Activated CD4-positive, alpha-beta T cell treated with anti-CD3 and anti-CD28 coated beads, Interleukin-2, amount 50 U/mL, for 4 hours (primary cell): ENCODE results near the gene VPS50.
"Not testable (repeated sequence)": the region's sequence is repeated elsewhere in the genome, so short reads cannot be mapped to it uniquely, and the experiment has no call there.

Source experiments
- DNase-seq, 2 experiments: peaks; one replicate each; pipeline ENCODE4 v3.0.0-alpha.2; 2020

The VPS50 gene

GRCh38 chr7:93239824-93240223 lies 7.7 kb downstream of the VPS50 start:
- no peak for DNase-seq

- DNase-seq, result no peak
These were observed 9.9 kb downstream of the VPS50 start for GRCh38 chr7:93242106-93242505.

GRCh38 chr7:93245525-93246432 lies 13.6 kb downstream of the VPS50 start:
- DNase-seq, result no peak

GRCh38 chr7:93249491-93250148 lies 17.5 kb downstream of the VPS50 start:
- no peak for DNase-seq

GRCh38 chr7:93258661-93259060 lies 26.5 kb downstream of the VPS50 start:
- DNase-seq, result no peak

GRCh38 chr7:93262535-93262934 lies 30.4 kb downstream of the VPS50 start:
- no peak for DNase-seq

GRCh38 chr7:93265220-93265619 lies 33.1 kb downstream of the VPS50 start:
- no peak for DNase-seq

- DNase-seq, result no peak
These were observed 47.4 kb downstream of the VPS50 start for GRCh38 chr7:93279541-93279940.

- no peak for DNase-seq
These were observed 52.7 kb downstream of the VPS50 start for GRCh38 chr7:93284908-93285307.

GRCh38 chr7:93293229-93293628 lies 61.1 kb downstream of the VPS50 start:
- no peak for DNase-seq

- no peak for DNase-seq
These were observed 66.0 kb downstream of the VPS50 start for GRCh38 chr7:93298206-93298605.

- DNase-seq, result no peak
These were observed 66.5 kb downstream of the VPS50 start for GRCh38 chr7:93298671-93299070.

GRCh38 chr7:93301736-93302135 lies 69.6 kb downstream of the VPS50 start:
- no peak for DNase-seq

GRCh38 chr7:93307131-93307660 lies 75.0 kb downstream of the VPS50 start:
- DNase-seq, result no peak

GRCh38 chr7:93307943-93308342 lies 75.8 kb downstream of the VPS50 start:
- DNase-seq, result no peak

GRCh38 chr7:93310346-93310745 lies 78.2 kb downstream of the VPS50 start:
- no peak for DNase-seq

- no peak for DNase-seq
These were observed 82.3 kb downstream of the VPS50 start for GRCh38 chr7:93314449-93314848.

GRCh38 chr7:93315896-93316295 lies 83.7 kb downstream of the VPS50 start:
- no peak for DNase-seq

- no peak for DNase-seq
These were observed 84.6 kb downstream of the VPS50 start for GRCh38 chr7:93316730-93317129.

GRCh38 chr7:93320887-93321286 lies 88.7 kb downstream of the VPS50 start:
- DNase-seq, result no peak

GRCh38 chr7:93326291-93326690 lies 94.1 kb downstream of the VPS50 start:
- DNase-seq, result not testable (repeated sequence)

- DNase-seq, result no peak
These were observed 95.0 kb downstream of the VPS50 start for GRCh38 chr7:93327006-93327633.

GRCh38 chr7:93331706-93332105 lies 99.5 kb downstream of the VPS50 start:
- DNase-seq, result no peak

- no peak for DNase-seq
These were observed 100.0 kb downstream of the VPS50 start for GRCh38 chr7:93332172-93332571.
